ENCODE measurements around the gene ZNF654. TPM values are rescaled to one million over a fixed set of nuclear protein-coding genes. Genes with fewer than 3 reads are reported as not detected.
A peak's percentile ranks its signal among the peaks of the same experiment; 100 is the strongest.

ZNF654 gene
- total and polyA plus RNA-seq, 10 of the 15 experiments (the other 5 are each of a cell fraction or from before 2014, with no cell fraction given) = 2.7 to 14.2 (median 10.0) TPM

- TSS peak; percentile 75 for BruUV-seq (replicated peaks)
- POLR2A ChIA-PET = interaction anchor here (0.9 to 4.6 kb wide), 5 partner anchors 9 to 90 kb away, joined by 3 to 27 read pairs (median 4); partner anchors contain the start of genes CGGBP1 and ZNF654
- CTCF ChIA-PET = interaction anchor here (1.1 to 1.4 kb wide), 2 partner anchors 36 to 40 kb away, joined by 3 to 5 read pairs; no protein-coding TSS in a partner anchor
- peak overlapping the region; percentile 77 for H3K4me3 ChIP-seq
- DNase-seq (ENCODE audit: low read depth, low spot score) (no peak), ATAC-seq (peak; percentile 9), FAIRE-seq (no peak)
- in situ Hi-C loops (cut with MboI) = no loop called here
- no peaks in the 10 kb centered on the region; the same call in 1 of the 2 replicates for H3K4me1 ChIP-seq (ENCODE audit: control insufficient read depth, insufficient read depth, low read length)
- TF ChIP-seq YY1 (IDR thresholded peaks at IDR 0.05; ENCODE audit: low read depth, low read length) (no peak), EZH2 (IDR thresholded peaks at IDR 0.05; ENCODE audit: borderline replicate concordance, control insufficient read depth, low read depth, low read length) (no peak), ZSCAN29 (IDR thresholded peaks at IDR 0.05) (no peak), SRF (IDR thresholded peaks at IDR 0.05; ENCODE audit: low read depth in 2 of 2, low read length in 2 of 2) (no peak), ZNF274 (IDR thresholded peaks at IDR 0.05; ENCODE audit: insufficient read depth, insufficient read length) (no peak), PAX5 (IDR thresholded peaks at IDR 0.05; ENCODE audit: borderline replicate concordance, low read depth, low read length) (no peak), SPI1 (IDR thresholded peaks at IDR 0.05; ENCODE audit: borderline replicate concordance, insufficient read depth, low read depth, low read length) (no peak), BRCA1 (IDR thresholded peaks at IDR 0.05; ENCODE audit: low read depth, low read length) (no peak), SUPT20H (IDR thresholded peaks at IDR 0.05; ENCODE audit: borderline replicate concordance, control insufficient read depth, low read depth, low read length) (no peak), MYC (IDR thresholded peaks at IDR 0.05; ENCODE audit: insufficient read depth, insufficient read length, insufficient replicate concordance, low read length, severe bottlenecking) (no peak), MTA2 (IDR thresholded peaks at IDR 0.05; ENCODE audit: low read depth) (no peak), CHD1 (IDR thresholded peaks at IDR 0.05; ENCODE audit: low read depth, low read length) (no peak), IKZF1 (conservative IDR thresholded peaks at IDR 0.05) (no peak), HDAC2 (IDR thresholded peaks at IDR 0.05) (no peak)
- WGBS (ENCODE audit: insufficient coverage, insufficient replicate concordance, low lambda C conversion rate, missing lambda C conversion rate) = 3% methylated on average over 16 of the region's 16 CpGs
- peaks cover 51% of the 10 kb centered on the region for H3K79me2 ChIP-seq (ENCODE audit: control insufficient read depth, insufficient read depth, low read length)
- RAD21 ChIA-PET (ENCODE audit: unreplicated experiment) = interaction anchor here (0.6 to 1.9 kb wide), 2 partner anchors 36 to 37 kb away, joined by 3 to 5 read pairs; no protein-coding TSS in a partner anchor
- H3K36me3 ChIP-seq (ENCODE audit: control insufficient read depth in 2 of 2, insufficient read depth in 2 of 2, low read length in 1 of 2) = no peaks in the 10 kb centered on the region
- no peaks in the 10 kb centered on the region for H3K27me3 ChIP-seq (replicated peaks in 1 of 2; ENCODE audit: control insufficient read depth in 2 of 2, insufficient read depth in 2 of 2, low read length in 1 of 2)
- H3K9ac ChIP-seq (ENCODE audit: control insufficient read depth, insufficient read depth, low read length) = peak overlapping the region; percentile 92
- no peaks in the 10 kb centered on the region for H3K9me3 ChIP-seq (replicated peaks; ENCODE audit: control insufficient read depth, insufficient read depth, low read length)
- H3K4me2 ChIP-seq (ENCODE audit: control insufficient read depth, insufficient read depth) = peak overlapping the region; percentile 82
- SMC1A ChIA-PET (ENCODE audit: uncharacterized antibody, unreplicated experiment) = interaction anchor here (0.7 to 1.9 kb wide), 9 partner anchors 9 to 144 kb away, joined by 3 to 5 read pairs (median 4); partner anchors contain the start of gene CGGBP1
- intact Hi-C loops (cut with micrococcal nuclease; ENCODE audit: unreplicated experiment) = no loop called here
- no peaks in the 10 kb centered on the region for H4K20me1 ChIP-seq (ENCODE audit: control insufficient read depth, insufficient read depth)
- H2AFZ ChIP-seq (ENCODE audit: control insufficient read depth, low read depth, low read length) = peak overlapping the region; percentile 73
- H3K27ac ChIP-seq (ENCODE audit: control insufficient read depth, insufficient read depth) = peak overlapping the region; percentile 96
Measured at GRCh38 chr3:88149101-88149508, 90.0 kb downstream of the ZNF654 start.
